ENCODE results near the gene FGD5. TPM values are rescaled to one million over a fixed set of nuclear protein-coding genes. Genes with fewer than 3 reads are reported as not detected.

FGD5 gene
- total and polyA plus RNA-seq, 2 donors (not counting 1 experiment from before 2014, with no cell fraction given), result not detected

- no peak for ATAC-seq (ENCODE audit: low read depth)
Observed at GRCh38 chr3:14894085-14894484, 75.3 kb downstream of the FGD5 start.

GRCh38 chr3:14897266-14897665 is 78.5 kb downstream of the FGD5 start:
- WGBS (ENCODE audit: insufficient coverage), result 80% methylated on average over 4 of the region's 4 CpGs
- ChIA-PET CTCF (interaction anchor here (0.9 to 1.1 kb wide), 2 partner anchors 24 to 29 kb away, joined by 3 read pairs; no protein-coding TSS in a partner anchor), POLR2A (no interaction called here)
- Histone ChIP-seq H3K36me3 (replicated peaks in 1 of 2; ENCODE audit: control extremely low read depth in 1 of 2, control insufficient read depth in 1 of 2, extremely low read depth in 1 of 2, insufficient read depth in 2 of 2, low read length in 1 of 2) (no peaks in the 10 kb centered on the region), H3K4me3 (ENCODE audit: control extremely low read depth in 1 of 5, extremely low read depth in 1 of 5, insufficient read depth in 1 of 5, low read depth in 2 of 5, low read length in 4 of 5) (no peak overlapping the region), H3K79me2 (ENCODE audit: control insufficient read depth, insufficient read depth, low read length) (no peaks in the 10 kb centered on the region), H3K4me1 (ENCODE audit: control insufficient read depth in 2 of 2, insufficient read depth in 2 of 2, low read length in 2 of 2) (no peaks in the 10 kb centered on the region), H3K27me3 (replicated peaks in 1 of 4; ENCODE audit: control extremely low read depth in 1 of 4, control insufficient read depth in 3 of 4, insufficient read depth in 4 of 4, low read length in 3 of 4) (peaks cover 0 to 3% (median 0%) of the 10 kb centered on the region in 4 experiments), H2AFZ (ENCODE audit: insufficient read depth, low read depth, low read length, poor library complexity, severe bottlenecking) (no peak overlapping the region), H3K9ac (ENCODE audit: low read length) (no peak overlapping the region), H4K20me1 (ENCODE audit: control insufficient read depth, insufficient read depth, low read length, poor library complexity, severe bottlenecking) (no peaks in the 10 kb centered on the region), H3K4me2 (replicated peaks; ENCODE audit: low read depth, low read length, poor library complexity, severe bottlenecking) (no peak overlapping the region), H3K9me3 (ENCODE audit: control extremely low read depth in 1 of 3, control insufficient read depth in 2 of 3, insufficient read depth in 1 of 3, low read length in 2 of 3) (no peaks in the 10 kb centered on the region), H3K27ac (ENCODE audit: low read length in 2 of 2) (no peak overlapping the region)
- TF ChIP-seq EZH2 (IDR thresholded peaks at IDR 0.05; ENCODE audit: borderline replicate concordance, insufficient read depth, low read depth, low read length, poor library complexity, severe bottlenecking), result no peak
- no peak for TF ChIP-seq CTCF (IDR thresholded peaks at IDR 0.05)
- H3K4me1 Mint-ChIP-seq, result no peaks in the 10 kb centered on the region
- no peak for DNase-seq
- intact Hi-C loops (cut with micrococcal nuclease), result no loop called here
- H3K9me3 Mint-ChIP-seq (ENCODE audit: insufficient read depth), result peaks cover 1% of the 10 kb centered on the region
- H3K27me3 Mint-ChIP-seq, result peaks cover 47% of the 10 kb centered on the region
- H3K27ac Mint-ChIP-seq, result no peak overlapping the region
- no peak overlapping the region for H3K4me3 Mint-ChIP-seq
- ATAC-seq (ENCODE audit: low read depth), result no peak

More at GRCh38 chr3:14894085-14894484, 75.3 kb downstream of the FGD5 start:
- CTCF ChIA-PET, result no interaction called here
- DNase-seq, result no peak
- no peak overlapping the region for H2AFZ ChIP-seq (ENCODE audit: insufficient read depth, low read depth, low read length, poor library complexity, severe bottlenecking)
- H3K79me2 ChIP-seq (ENCODE audit: control insufficient read depth, insufficient read depth, low read length), result no peaks in the 10 kb centered on the region
- POLR2A ChIA-PET, result no interaction called here
- no peak overlapping the region for H3K9ac ChIP-seq (ENCODE audit: low read length)
- intact Hi-C loops (cut with micrococcal nuclease), result no loop called here
- H3K36me3 ChIP-seq (replicated peaks in 1 of 2; ENCODE audit: control extremely low read depth in 1 of 2, control insufficient read depth in 1 of 2, extremely low read depth in 1 of 2, insufficient read depth in 2 of 2, low read length in 1 of 2), result no peaks in the 10 kb centered on the region
- H3K27ac ChIP-seq (ENCODE audit: low read length in 2 of 2), result no peak overlapping the region
- no peak overlapping the region for H3K4me3 ChIP-seq (ENCODE audit: control extremely low read depth in 1 of 5, extremely low read depth in 1 of 5, insufficient read depth in 1 of 5, low read depth in 2 of 5, low read length in 4 of 5)
- peaks cover 40% of the 10 kb centered on the region for H3K27me3 Mint-ChIP-seq
- H3K4me1 ChIP-seq (ENCODE audit: control insufficient read depth in 2 of 2, insufficient read depth in 2 of 2, low read length in 2 of 2), result no peaks in the 10 kb centered on the region
- H4K20me1 ChIP-seq (ENCODE audit: control insufficient read depth, insufficient read depth, low read length, poor library complexity, severe bottlenecking), result no peaks in the 10 kb centered on the region
- H3K4me1 Mint-ChIP-seq, result no peaks in the 10 kb centered on the region
- no peak overlapping the region for H3K4me3 Mint-ChIP-seq
- H3K9me3 ChIP-seq (ENCODE audit: control extremely low read depth in 1 of 3, control insufficient read depth in 2 of 3, insufficient read depth in 1 of 3, low read length in 2 of 3), result no peaks in the 10 kb centered on the region
- no peak overlapping the region for H3K4me2 ChIP-seq (replicated peaks; ENCODE audit: low read depth, low read length, poor library complexity, severe bottlenecking)
- TF ChIP-seq EZH2 (IDR thresholded peaks at IDR 0.05; ENCODE audit: borderline replicate concordance, insufficient read depth, low read depth, low read length, poor library complexity, severe bottlenecking) (no peak), CTCF (IDR thresholded peaks at IDR 0.05) (no peak)
- H3K9me3 Mint-ChIP-seq (ENCODE audit: insufficient read depth), result peaks cover 1% of the 10 kb centered on the region
- H3K27ac Mint-ChIP-seq, result no peak overlapping the region
- peaks cover 0 to 3% (median 0%) of the 10 kb centered on the region in 4 experiments for H3K27me3 ChIP-seq (replicated peaks in 1 of 4; ENCODE audit: control extremely low read depth in 1 of 4, control insufficient read depth in 3 of 4, insufficient read depth in 4 of 4, low read length in 3 of 4)
- no CpG with 5 or more reads among the region's 2 CpGs for WGBS (ENCODE audit: insufficient coverage)
